ENCODE measurements around the gene ARHGAP40. TPM values are rescaled to one million over a fixed set of nuclear protein-coding genes. Genes with fewer than 3 reads are reported as not detected.

The ARHGAP40 gene
- polyA plus RNA-seq, 2 donors, result 27.9 to 53.3 TPM

- Histone ChIP-seq H3K27ac (ENCODE audit: low read depth in 2 of 2, low read length in 1 of 2) (no peak overlapping the region), H3K9me3 (ENCODE audit: control insufficient read depth in 2 of 2, insufficient read depth in 1 of 2, low read depth in 1 of 2, low read length in 1 of 2) (no peaks in the 10 kb centered on the region), H3K4me1 (ENCODE audit: control insufficient read depth in 2 of 2, insufficient read depth in 2 of 2, low read length in 1 of 2) (no peaks in the 10 kb centered on the region), H3K36me3 (ENCODE audit: control insufficient read depth in 2 of 2, insufficient read depth in 2 of 2, low read length in 1 of 2) (no peaks in the 10 kb centered on the region), H3K27me3 (ENCODE audit: control insufficient read depth in 1 of 2, insufficient read depth in 2 of 2, low read length in 2 of 2) (no peaks in the 10 kb centered on the region), H3K4me3 (ENCODE audit: low read depth in 1 of 2, low read length in 2 of 2) (no peak overlapping the region)
- WGBS, 2 donors, result 41 to 44% methylated on average over 9 of the region's 9 CpGs
Measured at GRCh38 chr20:38680500-38681306, 79.1 kb downstream of the ARHGAP40 start.

- H3K27ac ChIP-seq (ENCODE audit: low read depth in 2 of 2, low read length in 1 of 2), result no peak overlapping the region
- H3K27me3 ChIP-seq (ENCODE audit: control insufficient read depth in 1 of 2, insufficient read depth in 2 of 2, low read length in 2 of 2), result no peaks in the 10 kb centered on the region
- H3K4me1 ChIP-seq (ENCODE audit: control insufficient read depth in 2 of 2, insufficient read depth in 2 of 2, low read length in 1 of 2), result no peaks in the 10 kb centered on the region
- no peaks in the 10 kb centered on the region for H3K36me3 ChIP-seq (ENCODE audit: control insufficient read depth in 2 of 2, insufficient read depth in 2 of 2, low read length in 1 of 2)
- no peak overlapping the region for H3K4me3 ChIP-seq (ENCODE audit: low read depth in 1 of 2, low read length in 2 of 2)
- H3K9me3 ChIP-seq (ENCODE audit: control insufficient read depth in 2 of 2, insufficient read depth in 1 of 2, low read depth in 1 of 2, low read length in 1 of 2), result no peaks in the 10 kb centered on the region
- WGBS, 2 donors, result 61 to 64% methylated on average over 2 of the region's 2 CpGs
Measured at GRCh38 chr20:38685271-38685670, 83.7 kb downstream of the ARHGAP40 start.

GRCh38 chr20:38685853-38686473, 84.4 kb downstream of the ARHGAP40 start:
- Histone ChIP-seq H3K27me3 (ENCODE audit: control insufficient read depth in 1 of 2, insufficient read depth in 2 of 2, low read length in 2 of 2) (no peaks in the 10 kb centered on the region), H3K9me3 (ENCODE audit: control insufficient read depth in 2 of 2, insufficient read depth in 1 of 2, low read depth in 1 of 2, low read length in 1 of 2) (no peaks in the 10 kb centered on the region), H3K4me1 (ENCODE audit: control insufficient read depth in 2 of 2, insufficient read depth in 2 of 2, low read length in 1 of 2) (no peaks in the 10 kb centered on the region), H3K4me3 (ENCODE audit: low read depth in 1 of 2, low read length in 2 of 2) (no peak overlapping the region), H3K27ac (ENCODE audit: low read depth in 2 of 2, low read length in 1 of 2) (no peak overlapping the region), H3K36me3 (ENCODE audit: control insufficient read depth in 2 of 2, insufficient read depth in 2 of 2, low read length in 1 of 2) (no peaks in the 10 kb centered on the region)
- WGBS, 2 donors, result 13% methylated on average over 14 of the region's 14 CpGs

GRCh38 chr20:38692436-38693411, 91.1 kb downstream of the ARHGAP40 start:
- H3K9me3 ChIP-seq (ENCODE audit: control insufficient read depth in 2 of 2, insufficient read depth in 1 of 2, low read depth in 1 of 2, low read length in 1 of 2), result no peaks in the 10 kb centered on the region
- no peaks in the 10 kb centered on the region for H3K36me3 ChIP-seq (ENCODE audit: control insufficient read depth in 2 of 2, insufficient read depth in 2 of 2, low read length in 1 of 2)
- no peaks in the 10 kb centered on the region for H3K27me3 ChIP-seq (ENCODE audit: control insufficient read depth in 1 of 2, insufficient read depth in 2 of 2, low read length in 2 of 2)
- H3K27ac ChIP-seq (ENCODE audit: low read depth in 2 of 2, low read length in 1 of 2), result no peak overlapping the region
- H3K4me1 ChIP-seq (ENCODE audit: control insufficient read depth in 2 of 2, insufficient read depth in 2 of 2, low read length in 1 of 2), result no peaks in the 10 kb centered on the region
- 16 to 21% methylated on average over 13 of the region's 13 CpGs for WGBS, 2 donors
- H3K4me3 ChIP-seq (ENCODE audit: low read depth in 1 of 2, low read length in 2 of 2), result no peak overlapping the region

GRCh38 chr20:38697306-38697705, 95.7 kb downstream of the ARHGAP40 start:
- H3K4me3 ChIP-seq (ENCODE audit: low read depth in 1 of 2, low read length in 2 of 2), result no peak overlapping the region

GRCh38 chr20:38698541-38698940, 96.9 kb downstream of the ARHGAP40 start:
- WGBS, 2 donors, result 85 to 86% methylated on average over 15 of the region's 15 CpGs
- no peak overlapping the region for H3K4me3 ChIP-seq (ENCODE audit: low read depth in 1 of 2, low read length in 2 of 2)
- no peak overlapping the region for H3K27ac ChIP-seq (ENCODE audit: low read depth in 2 of 2, low read length in 1 of 2)
- H3K9me3 ChIP-seq (ENCODE audit: control insufficient read depth in 2 of 2, insufficient read depth in 1 of 2, low read depth in 1 of 2, low read length in 1 of 2), result peaks cover 0 to 3% of the 10 kb centered on the region in 2 donors
- no peaks in the 10 kb centered on the region for H3K36me3 ChIP-seq (ENCODE audit: control insufficient read depth in 2 of 2, insufficient read depth in 2 of 2, low read length in 1 of 2)
- no peaks in the 10 kb centered on the region for H3K4me1 ChIP-seq (ENCODE audit: control insufficient read depth in 2 of 2, insufficient read depth in 2 of 2, low read length in 1 of 2)
- H3K27me3 ChIP-seq (ENCODE audit: control insufficient read depth in 1 of 2, insufficient read depth in 2 of 2, low read length in 2 of 2), result no peaks in the 10 kb centered on the region

More at GRCh38 chr20:38697306-38697705, 95.7 kb downstream of the ARHGAP40 start:
- H3K4me1 ChIP-seq (ENCODE audit: control insufficient read depth in 2 of 2, insufficient read depth in 2 of 2, low read length in 1 of 2), result no peaks in the 10 kb centered on the region
- 67 to 69% methylated on average over 9 of the region's 9 CpGs for WGBS, 2 donors
- no peak overlapping the region for H3K27ac ChIP-seq (ENCODE audit: low read depth in 2 of 2, low read length in 1 of 2)
- peaks cover 0 to 3% of the 10 kb centered on the region in 2 donors for H3K9me3 ChIP-seq (ENCODE audit: control insufficient read depth in 2 of 2, insufficient read depth in 1 of 2, low read depth in 1 of 2, low read length in 1 of 2)
- no peaks in the 10 kb centered on the region for H3K36me3 ChIP-seq (ENCODE audit: control insufficient read depth in 2 of 2, insufficient read depth in 2 of 2, low read length in 1 of 2)
- no peaks in the 10 kb centered on the region for H3K27me3 ChIP-seq (ENCODE audit: control insufficient read depth in 1 of 2, insufficient read depth in 2 of 2, low read length in 2 of 2)

- H3K27me3 ChIP-seq (ENCODE audit: control insufficient read depth in 1 of 2, insufficient read depth in 2 of 2, low read length in 2 of 2), result no peaks in the 10 kb centered on the region
- WGBS, 2 donors, result 39 to 46% methylated on average over 4 of the region's 4 CpGs
Measured at GRCh38 chr20:38700141-38700540, 98.5 kb downstream of the ARHGAP40 start.

More at GRCh38 chr20:38700141-38700540, 98.5 kb downstream of the ARHGAP40 start:
- H3K4me3 ChIP-seq (ENCODE audit: low read depth in 1 of 2, low read length in 2 of 2), result no peak overlapping the region
- H3K36me3 ChIP-seq (ENCODE audit: control insufficient read depth in 2 of 2, insufficient read depth in 2 of 2, low read length in 1 of 2), result no peaks in the 10 kb centered on the region
- no peak overlapping the region for H3K27ac ChIP-seq (ENCODE audit: low read depth in 2 of 2, low read length in 1 of 2)
- no peaks in the 10 kb centered on the region for H3K4me1 ChIP-seq (ENCODE audit: control insufficient read depth in 2 of 2, insufficient read depth in 2 of 2, low read length in 1 of 2)
- H3K9me3 ChIP-seq (ENCODE audit: control insufficient read depth in 2 of 2, insufficient read depth in 1 of 2, low read depth in 1 of 2, low read length in 1 of 2), result peaks cover 0 to 3% of the 10 kb centered on the region in 2 donors

Data from esophagus (tissue), 2 donors.